Erythroblast (primary cell): ENCODE data around the gene TYROBP.

Experiments
- DNase-seq, 2 experiments: peaks; one replicate each; lab custom pipeline; 2025; lab: John Stamatoyannopoulos, UW
- GATA1 ChIP-seq: IDR thresholded peaks from 2 replicates; pipeline ENCODE4 v1.6.1; 2011; ENCODE audit warnings: low read depth, mild to moderate bottlenecking, control low read depth, low read length, moderate library complexity
- POLR2A ChIP-seq: IDR thresholded peaks from 2 replicates; pipeline ENCODE4 v1.6.1; 2011; ENCODE audit warnings: mild to moderate bottlenecking, low read length

TYROBP gene

GRCh38 chr19:35938282-35939224 is 30.5 kb upstream of the TYROBP start:
- TF ChIP-seq POLR2A (no peak), GATA1 (no peak)
- no peak for DNase-seq

DNA sequence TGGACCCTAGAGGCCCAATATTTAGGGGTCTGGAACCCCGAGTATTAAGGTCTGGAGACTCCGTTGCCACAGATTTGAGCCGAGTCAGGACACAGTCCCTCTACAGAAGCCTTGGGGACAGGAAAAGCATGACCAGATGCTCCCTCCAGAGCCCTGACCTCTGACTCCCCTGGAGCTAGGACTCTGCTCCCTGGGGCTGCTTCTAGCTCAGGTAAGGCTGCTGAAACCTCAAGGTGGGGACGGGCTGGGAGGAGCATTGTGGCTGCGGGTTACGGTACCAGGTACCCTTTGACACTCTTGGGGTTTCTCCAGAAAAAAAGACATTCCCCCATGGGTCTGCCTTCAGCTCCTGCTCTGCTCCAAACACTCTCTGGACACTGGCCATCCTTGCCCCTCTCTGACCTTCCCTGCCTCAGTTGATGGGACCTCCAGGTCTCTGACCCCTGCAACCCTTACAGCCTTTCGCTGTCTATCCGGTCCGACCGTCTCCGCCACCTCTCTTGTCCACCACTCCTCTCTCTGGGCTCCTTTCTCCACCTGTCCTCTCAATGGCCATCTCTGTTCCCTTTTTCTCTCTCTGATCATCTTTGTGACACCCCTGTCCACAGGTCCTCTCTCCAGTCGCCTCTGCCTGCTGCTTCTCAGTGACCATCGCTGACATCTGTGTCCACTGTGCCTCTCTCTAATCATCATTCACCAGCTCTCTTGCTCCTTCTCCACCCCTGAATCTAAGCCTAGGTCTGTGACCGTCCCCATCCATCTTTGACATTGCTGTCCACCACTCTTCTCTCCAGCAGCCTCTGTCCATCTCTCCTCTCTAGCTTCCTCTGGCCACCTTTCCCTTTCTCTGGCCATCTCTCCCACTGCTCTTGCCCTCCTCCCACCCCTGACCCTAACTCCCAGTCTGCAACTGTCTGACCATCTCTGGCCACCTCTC is 29.5 kb upstream of the TYROBP start:
- DNase-seq = no peak
- no peak for TF ChIP-seq GATA1
- no peak for TF ChIP-seq POLR2A

GRCh38 chr19:35936738-35937268 is 28.7 kb upstream of the TYROBP start:
- TF ChIP-seq GATA1 = no peak
- TF ChIP-seq POLR2A = no peak
- no peak for DNase-seq

DNA sequence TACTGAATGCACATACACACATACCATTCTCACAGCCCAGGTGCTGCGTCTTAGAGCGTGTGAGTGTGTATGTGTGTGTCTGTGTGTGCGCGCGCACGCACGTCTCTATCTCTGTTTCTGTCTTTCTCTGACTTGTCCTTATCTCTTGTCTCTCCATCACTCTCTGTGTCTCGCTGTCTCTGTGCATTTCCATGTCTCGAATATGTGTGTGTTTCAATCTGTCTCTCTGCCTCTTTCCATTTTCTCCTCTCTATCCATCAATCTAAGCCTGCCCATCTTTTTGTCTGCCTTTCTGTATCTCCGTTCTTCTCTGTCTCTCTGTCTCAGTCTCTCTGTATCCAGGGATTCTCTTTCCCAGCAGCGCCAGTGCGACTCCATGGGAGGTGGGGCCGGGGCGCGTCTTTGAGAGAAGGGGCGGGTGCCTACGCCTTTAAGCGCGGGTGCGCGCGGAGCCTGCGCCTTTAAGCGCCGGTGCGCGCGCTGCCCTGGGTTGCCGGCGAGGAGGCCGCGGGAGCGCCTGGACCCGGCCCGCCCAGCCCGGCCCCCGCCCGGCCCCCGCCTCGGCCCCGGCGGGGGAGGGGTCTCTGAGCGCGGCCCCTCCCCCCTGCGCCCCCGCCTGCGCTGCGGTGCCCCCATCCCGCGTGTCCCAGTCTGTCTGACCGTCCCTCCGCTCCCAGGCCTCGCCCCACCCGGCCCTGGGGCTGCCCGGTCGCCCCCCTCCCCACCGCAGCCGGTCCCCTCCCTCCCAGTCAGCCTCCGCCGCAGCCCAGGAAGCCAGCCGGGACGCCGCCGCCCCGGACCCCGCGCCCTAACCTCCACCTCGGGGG is 28.0 kb upstream of the TYROBP start, which contains the start of gene LRFN3:
TSS of gene LRFN3 (plus strand) at position 464 of the 827 bp plus-strand sequence. CDS start 3,052 bp downstream, outside the sequence.
- DNase-seq = no peak
- TF ChIP-seq GATA1 = no peak
- TF ChIP-seq POLR2A = no peak

GRCh38 chr19:35932291-35932936 is 24.3 kb upstream of the TYROBP start:
- TF ChIP-seq GATA1 (no peak), POLR2A (no peak)
- DNase-seq = no peak

GRCh38 chr19:35931874-35932202 is 23.7 kb upstream of the TYROBP start:
- TF ChIP-seq POLR2A (no peak), GATA1 (no peak)
- no peak for DNase-seq

DNA sequence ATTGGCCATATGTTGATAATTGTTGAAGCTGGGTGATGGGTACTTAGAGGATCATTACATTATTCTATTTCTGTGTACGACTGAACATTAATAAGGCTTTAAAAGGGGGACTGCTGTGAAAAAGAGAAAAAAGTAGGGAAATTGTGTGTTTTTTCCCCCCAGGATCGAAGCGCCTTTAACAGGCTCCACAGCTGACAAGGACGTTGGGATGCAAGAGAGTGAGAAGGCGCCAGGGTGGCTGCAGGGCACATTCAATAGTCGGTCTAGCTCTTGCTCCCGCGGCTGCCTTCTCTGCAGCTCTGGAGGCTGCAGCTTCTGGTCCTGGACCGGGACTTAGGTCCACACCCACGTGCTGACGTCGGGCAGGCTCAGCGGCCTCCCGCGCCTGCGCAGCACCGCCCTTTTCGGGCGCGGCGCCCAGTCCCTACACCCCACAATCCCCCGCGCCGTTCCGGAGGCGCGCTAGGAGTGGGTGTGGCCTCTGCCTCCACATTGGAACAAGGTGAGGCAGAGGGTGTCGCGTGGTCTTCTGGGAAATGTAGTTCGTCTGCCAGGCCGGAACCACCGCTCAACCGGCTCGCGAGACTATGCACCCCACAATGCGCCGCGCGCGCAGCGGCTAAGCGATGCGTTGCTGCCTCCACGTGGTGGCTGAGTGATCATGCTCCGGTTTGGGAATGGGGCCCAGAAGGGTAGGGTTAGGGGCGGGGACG is 23.2 kb upstream of the TYROBP start:
- peak; percentile 100 for DNase-seq
- TF ChIP-seq GATA1 = no peak
- TF ChIP-seq POLR2A = peak; percentile 90

DNA sequence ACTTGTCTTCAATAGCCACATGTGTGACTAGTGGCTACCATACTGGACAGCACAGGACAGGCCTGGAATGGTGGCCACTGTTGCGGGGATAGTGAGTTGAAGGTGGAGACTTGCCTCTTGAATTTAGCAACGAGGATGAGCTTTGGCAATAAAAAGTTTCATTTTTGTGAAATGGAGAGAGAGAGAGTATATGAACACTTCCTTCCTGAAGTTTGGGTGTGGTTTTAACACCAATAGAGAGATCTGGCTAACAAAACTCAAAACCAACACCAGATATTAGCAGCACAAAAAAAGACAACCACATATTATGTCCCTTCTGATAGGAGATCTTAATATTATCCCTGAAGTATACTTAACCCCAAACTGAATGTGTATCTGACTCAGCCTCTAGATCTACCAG is 21.8 kb upstream of the TYROBP start:
- no peak for DNase-seq

DNA sequence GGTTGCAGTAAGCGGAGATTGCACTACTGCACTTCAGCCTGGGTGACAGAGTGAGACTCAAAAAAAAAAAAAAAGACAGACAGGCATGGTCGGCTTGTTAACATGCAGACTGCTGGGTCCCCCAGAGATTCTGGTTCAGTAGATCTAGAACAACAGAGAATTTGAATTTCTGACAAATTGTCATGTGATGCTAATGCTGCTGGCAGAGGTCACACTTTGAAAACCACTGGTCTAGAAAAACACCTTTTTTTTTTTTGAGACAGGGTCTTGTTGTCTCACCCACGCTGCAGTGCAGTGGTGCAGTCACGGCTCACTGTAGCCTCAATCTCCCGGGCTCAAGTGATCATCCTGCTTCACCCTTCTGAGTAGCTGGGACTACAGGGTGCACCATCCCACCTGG is 20.4 kb upstream of the TYROBP start:
- TF ChIP-seq GATA1 (no peak), POLR2A (no peak)

More for the DNA sequence above, 21.8 kb upstream of the TYROBP start:
- no peak for TF ChIP-seq POLR2A
- TF ChIP-seq GATA1 = no peak

DNA sequence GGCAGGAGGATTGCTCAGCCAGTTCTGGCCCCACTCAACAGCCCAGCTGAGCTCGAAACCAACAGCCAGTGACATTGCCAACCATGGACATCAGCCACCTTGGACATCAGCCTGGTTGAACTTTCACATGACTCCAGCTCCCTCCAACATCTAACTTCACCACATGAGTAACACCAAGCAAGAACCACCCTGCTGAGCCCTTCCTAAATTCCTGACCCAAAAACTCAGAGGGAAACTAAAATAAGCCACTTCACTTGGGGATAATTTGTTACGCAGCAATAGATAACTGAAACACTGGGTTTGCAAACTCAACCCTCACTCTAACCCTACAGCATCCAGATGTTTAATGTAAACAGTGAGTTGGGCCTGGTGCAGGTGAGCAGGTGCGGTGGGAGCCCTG is 17.4 kb upstream of the TYROBP start:
- no peak for DNase-seq
- TF ChIP-seq GATA1 (no peak), POLR2A (no peak)

More for the DNA sequence above, 20.4 kb upstream of the TYROBP start:
- no peak for DNase-seq

DNA sequence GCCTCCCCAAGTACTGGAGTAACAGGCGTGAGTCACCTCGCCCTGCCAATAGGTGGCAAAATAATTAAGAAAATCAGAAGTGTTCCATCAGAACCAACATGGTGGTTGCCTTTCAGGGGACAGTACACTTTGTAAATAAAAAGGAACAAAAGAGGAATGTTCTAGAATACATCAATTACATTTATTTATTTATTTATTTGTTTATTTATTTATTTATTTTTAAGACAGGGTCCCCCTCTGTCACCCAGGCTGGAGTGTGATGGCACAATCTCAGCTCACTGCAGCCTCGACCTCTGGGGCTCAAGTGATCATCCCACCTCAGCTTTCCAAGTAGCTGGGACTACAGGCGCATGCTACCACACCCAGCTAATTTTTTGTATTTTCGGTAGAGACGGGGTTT is 12.9 kb upstream of the TYROBP start:
- TF ChIP-seq POLR2A (no peak), GATA1 (no peak)
- DNase-seq = no peak

DNA sequence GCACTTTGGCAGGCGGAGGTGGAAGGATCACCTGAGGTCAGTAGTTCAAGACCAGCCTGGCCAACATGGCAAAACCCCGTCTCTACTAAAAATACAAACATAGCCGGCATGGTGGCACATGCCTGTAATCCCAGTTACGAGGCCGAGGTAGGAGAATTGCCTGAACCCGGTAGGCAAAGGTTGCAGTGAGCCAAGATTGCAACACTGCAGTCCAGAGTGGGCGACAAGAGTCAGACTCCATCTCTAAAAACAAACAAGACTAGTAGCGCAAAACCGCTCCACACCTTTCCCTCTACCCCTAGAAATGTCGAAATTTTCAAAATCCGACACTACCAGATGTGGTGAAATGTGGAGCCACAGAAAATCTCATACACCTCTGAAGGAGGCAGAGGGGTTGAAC is 11.2 kb upstream of the TYROBP start:
- no peak for TF ChIP-seq POLR2A
- DNase-seq = no peak
